ENCODE measurements around the gene SPATA3. TPM values are rescaled to one million over a fixed set of nuclear protein-coding genes. Genes with fewer than 3 reads are reported as not detected.

The SPATA3 gene
- total RNA-seq, 1 experiment from 2014 or later, result not detected

DNA sequence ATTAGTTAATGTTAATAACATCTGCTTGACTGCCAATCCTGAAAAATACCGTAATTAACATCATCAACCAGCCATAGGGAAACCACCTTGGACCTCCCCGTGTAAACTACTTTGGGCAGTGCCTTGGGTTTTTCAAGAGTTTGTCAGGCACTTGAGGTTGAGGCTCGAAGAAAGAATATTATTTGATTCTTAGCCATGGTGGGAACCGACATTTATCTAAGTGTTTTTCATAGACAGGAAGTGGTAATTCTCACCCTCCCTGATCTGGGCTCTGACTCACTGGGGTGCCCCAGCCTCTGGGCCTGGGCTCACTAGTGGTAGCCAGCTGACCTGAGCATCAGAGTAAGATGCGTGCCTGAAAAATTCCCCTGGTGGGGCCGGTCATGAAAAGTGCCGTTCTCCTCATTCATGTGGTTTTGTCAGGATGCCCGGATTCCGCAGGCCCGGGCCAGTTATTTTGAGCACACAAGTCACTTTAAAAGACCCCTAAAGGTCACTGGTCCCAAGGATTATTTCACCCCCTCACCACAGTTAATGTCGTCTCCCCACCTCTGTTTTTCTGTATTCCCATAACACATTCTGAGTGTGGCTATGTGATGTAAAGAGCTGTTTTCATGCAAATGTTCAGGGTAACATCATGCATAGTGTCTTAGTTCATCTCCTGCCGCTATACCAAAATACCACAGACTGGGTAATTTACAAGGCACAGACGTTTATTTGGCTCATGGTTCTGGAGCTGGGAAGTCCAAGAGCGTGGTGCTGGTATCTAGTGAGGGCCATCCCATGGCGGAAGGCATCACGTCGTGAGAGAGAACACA, 21.6 kb upstream of the SPATA3 start:
- no peaks in the 10 kb centered on the region for H4K20me1 ChIP-seq (ENCODE audit: insufficient read depth, low read depth, low read length)
- 0 out of 2 replicates have a peak overlapping the region, but pooled peaks have one; percentile 33 for H3K4me3 ChIP-seq (ENCODE audit: low read length)
- H3K4me1 ChIP-seq (ENCODE audit: low read length), result peaks cover 28% of the 10 kb centered on the region
- peak overlapping the region; percentile 48 for H3K4me2 ChIP-seq (ENCODE audit: low read depth, low read length, poor library complexity, severe bottlenecking)
- H3K27me3 ChIP-seq (ENCODE audit: low read length), result no peaks in the 10 kb centered on the region
- peak overlapping the region; percentile 94 for H2AFZ ChIP-seq (ENCODE audit: low read length)
- DNase-seq, result peak; percentile 58
- no peaks in the 10 kb centered on the region for H3K9me3 ChIP-seq (ENCODE audit: low read length)
- H3K79me2 ChIP-seq (ENCODE audit: low read length), result no peaks in the 10 kb centered on the region
- no peak overlapping the region for H3K27ac ChIP-seq (ENCODE audit: low read length)
- no peaks in the 10 kb centered on the region for H3K9me2 ChIP-seq (replicated peaks; ENCODE audit: insufficient read depth, low read length)
- no peaks in the 10 kb centered on the region for H3K36me3 ChIP-seq (ENCODE audit: insufficient read depth, low read length)
- 0 out of 2 replicates have a peak overlapping the region, but pooled peaks have one; percentile 38 for H3K9ac ChIP-seq (ENCODE audit: low read length)

DNA sequence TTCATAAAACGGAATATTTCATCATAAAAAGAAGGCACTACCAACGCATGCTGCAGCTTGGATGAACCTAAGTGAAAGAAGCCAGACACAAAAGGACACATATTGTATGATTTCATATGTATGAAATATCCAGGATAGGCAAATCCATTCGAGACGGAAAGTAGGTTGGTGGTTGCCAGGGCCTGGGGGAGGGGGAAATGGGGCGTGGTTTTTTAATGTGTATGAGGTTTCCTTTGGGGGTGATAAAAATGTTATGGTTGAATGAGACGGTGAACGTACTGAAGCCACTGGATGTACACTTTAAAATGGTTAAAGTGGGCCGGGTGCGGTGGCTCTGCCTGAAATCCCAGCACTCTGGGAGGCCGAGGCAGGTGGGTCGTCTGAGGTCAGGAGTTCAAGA, 20.0 kb upstream of the SPATA3 start:
- no peak for DNase-seq
- Histone ChIP-seq H2AFZ (ENCODE audit: low read length) (no peak overlapping the region), H3K27ac (ENCODE audit: low read length) (no peak overlapping the region), H3K4me3 (ENCODE audit: low read length) (no peak overlapping the region), H3K27me3 (ENCODE audit: low read length) (no peaks in the 10 kb centered on the region), H3K79me2 (ENCODE audit: low read length) (no peaks in the 10 kb centered on the region), H3K4me2 (ENCODE audit: low read depth, low read length, poor library complexity, severe bottlenecking) (no peak overlapping the region), H4K20me1 (ENCODE audit: insufficient read depth, low read depth, low read length) (no peaks in the 10 kb centered on the region), H3K4me1 (ENCODE audit: low read length) (peaks cover 22% of the 10 kb centered on the region), H3K9me3 (ENCODE audit: low read length) (no peaks in the 10 kb centered on the region), H3K36me3 (ENCODE audit: insufficient read depth, low read length) (no peaks in the 10 kb centered on the region), H3K9ac (ENCODE audit: low read length) (no peak overlapping the region), H3K9me2 (replicated peaks; ENCODE audit: insufficient read depth, low read length) (no peaks in the 10 kb centered on the region)

GRCh38 chr2:230976671-230977171, 19.2 kb upstream of the SPATA3 start:
- Histone ChIP-seq H3K79me2 (ENCODE audit: low read length) (no peaks in the 10 kb centered on the region), H3K27ac (ENCODE audit: low read length) (no peak overlapping the region), H3K27me3 (ENCODE audit: low read length) (no peaks in the 10 kb centered on the region), H3K4me1 (ENCODE audit: low read length) (peaks cover 22% of the 10 kb centered on the region), H2AFZ (ENCODE audit: low read length) (no peak overlapping the region), H3K4me2 (ENCODE audit: low read depth, low read length, poor library complexity, severe bottlenecking) (no peak overlapping the region), H3K9ac (ENCODE audit: low read length) (no peak overlapping the region), H3K9me2 (replicated peaks; ENCODE audit: insufficient read depth, low read length) (no peaks in the 10 kb centered on the region), H3K4me3 (ENCODE audit: low read length) (no peak overlapping the region), H3K9me3 (ENCODE audit: low read length) (no peaks in the 10 kb centered on the region), H4K20me1 (ENCODE audit: insufficient read depth, low read depth, low read length) (no peaks in the 10 kb centered on the region), H3K36me3 (ENCODE audit: insufficient read depth, low read length) (no peaks in the 10 kb centered on the region)
- no peak for DNase-seq

- peaks cover 11% of the 10 kb centered on the region for H3K4me1 ChIP-seq (ENCODE audit: low read length)
- H3K9me2 ChIP-seq (replicated peaks; ENCODE audit: insufficient read depth, low read length), result no peaks in the 10 kb centered on the region
- H3K27me3 ChIP-seq (ENCODE audit: low read length), result no peaks in the 10 kb centered on the region
- H3K79me2 ChIP-seq (ENCODE audit: low read length), result no peaks in the 10 kb centered on the region
- no peak overlapping the region for H3K27ac ChIP-seq (ENCODE audit: low read length)
- H3K4me2 ChIP-seq (ENCODE audit: low read depth, low read length, poor library complexity, severe bottlenecking), result no peak overlapping the region
- no peaks in the 10 kb centered on the region for H3K9me3 ChIP-seq (ENCODE audit: low read length)
- DNase-seq, result no peak
- H3K4me3 ChIP-seq (ENCODE audit: low read length), result no peak overlapping the region
- H4K20me1 ChIP-seq (ENCODE audit: insufficient read depth, low read depth, low read length), result no peaks in the 10 kb centered on the region
- H2AFZ ChIP-seq (ENCODE audit: low read length), result no peak overlapping the region
- no peak overlapping the region for H3K9ac ChIP-seq (ENCODE audit: low read length)
- no peaks in the 10 kb centered on the region for H3K36me3 ChIP-seq (ENCODE audit: insufficient read depth, low read length)
Observed at GRCh38 chr2:230980468-230980867, 15.5 kb upstream of the SPATA3 start.

DNA sequence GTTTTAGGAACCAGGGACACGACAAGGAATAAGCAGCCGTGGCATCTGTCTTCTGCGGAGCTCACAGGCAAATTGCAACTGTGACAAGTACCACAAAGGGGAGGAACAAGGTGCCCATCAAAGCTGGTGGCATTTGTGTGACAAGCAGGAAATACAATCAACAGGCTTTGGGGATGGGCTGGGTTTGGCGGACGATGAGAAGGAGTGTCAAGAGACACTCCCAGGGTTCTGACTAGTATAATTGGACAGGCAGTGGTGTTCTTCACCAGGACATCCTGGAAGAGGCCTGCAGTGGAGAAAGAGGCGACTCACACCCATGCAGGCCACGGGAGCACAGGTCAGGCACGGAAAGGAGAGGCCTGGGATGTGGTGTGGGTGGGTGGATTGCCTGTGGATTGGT, 14.2 kb upstream of the SPATA3 start:
- Histone ChIP-seq H3K9me2 (replicated peaks; ENCODE audit: insufficient read depth, low read length) (no peaks in the 10 kb centered on the region), H3K4me2 (ENCODE audit: low read depth, low read length, poor library complexity, severe bottlenecking) (no peak overlapping the region), H3K4me3 (ENCODE audit: low read length) (no peak overlapping the region), H3K9me3 (ENCODE audit: low read length) (no peaks in the 10 kb centered on the region), H2AFZ (ENCODE audit: low read length) (no peak overlapping the region), H4K20me1 (ENCODE audit: insufficient read depth, low read depth, low read length) (no peaks in the 10 kb centered on the region), H3K9ac (ENCODE audit: low read length) (no peak overlapping the region), H3K27me3 (ENCODE audit: low read length) (no peaks in the 10 kb centered on the region), H3K79me2 (ENCODE audit: low read length) (no peaks in the 10 kb centered on the region), H3K27ac (ENCODE audit: low read length) (no peak overlapping the region), H3K36me3 (ENCODE audit: insufficient read depth, low read length) (no peaks in the 10 kb centered on the region), H3K4me1 (ENCODE audit: low read length) (peaks cover 17% of the 10 kb centered on the region)
- DNase-seq, result no peak

DNA sequence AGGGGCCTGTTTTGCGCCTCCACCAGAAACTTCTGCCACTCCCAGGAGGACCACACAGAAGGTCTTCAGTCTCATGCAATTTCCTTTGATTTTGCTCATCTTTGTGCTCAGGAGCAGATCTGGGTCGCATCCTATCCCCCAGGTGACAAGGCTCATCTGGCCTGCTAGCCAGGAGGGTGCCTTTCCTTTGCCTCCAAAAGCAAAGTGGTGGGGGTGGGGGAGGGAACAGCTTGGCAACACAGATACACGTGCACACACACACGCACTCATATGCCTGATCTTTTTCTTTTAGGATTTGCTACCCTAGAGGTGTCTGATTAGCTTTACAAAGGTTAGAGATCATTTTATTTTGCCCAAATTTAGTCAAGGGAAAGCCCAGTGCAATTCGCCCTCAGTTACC, 13.8 kb upstream of the SPATA3 start:
- H3K4me3 ChIP-seq (ENCODE audit: low read length), result no peak overlapping the region
- no peak overlapping the region for H3K27ac ChIP-seq (ENCODE audit: low read length)
- H3K9ac ChIP-seq (ENCODE audit: low read length), result no peak overlapping the region
- no peaks in the 10 kb centered on the region for H3K9me3 ChIP-seq (ENCODE audit: low read length)
- no peak overlapping the region for H3K4me2 ChIP-seq (ENCODE audit: low read depth, low read length, poor library complexity, severe bottlenecking)
- no peak overlapping the region for H2AFZ ChIP-seq (ENCODE audit: low read length)
- DNase-seq, result no peak
- no peaks in the 10 kb centered on the region for H4K20me1 ChIP-seq (ENCODE audit: insufficient read depth, low read depth, low read length)
- no peaks in the 10 kb centered on the region for H3K27me3 ChIP-seq (ENCODE audit: low read length)
- no peaks in the 10 kb centered on the region for H3K79me2 ChIP-seq (ENCODE audit: low read length)
- no peaks in the 10 kb centered on the region for H3K36me3 ChIP-seq (ENCODE audit: insufficient read depth, low read length)
- no peaks in the 10 kb centered on the region for H3K9me2 ChIP-seq (replicated peaks; ENCODE audit: insufficient read depth, low read length)
- H3K4me1 ChIP-seq (ENCODE audit: low read length), result peaks cover 21% of the 10 kb centered on the region

GRCh38 chr2:230982528-230982927, 13.4 kb upstream of the SPATA3 start:
- Histone ChIP-seq H3K36me3 (ENCODE audit: insufficient read depth, low read length) (no peaks in the 10 kb centered on the region), H3K27me3 (ENCODE audit: low read length) (no peaks in the 10 kb centered on the region), H3K4me2 (ENCODE audit: low read depth, low read length, poor library complexity, severe bottlenecking) (no peak overlapping the region), H3K79me2 (ENCODE audit: low read length) (no peaks in the 10 kb centered on the region), H2AFZ (ENCODE audit: low read length) (no peak overlapping the region), H3K4me3 (ENCODE audit: low read length) (no peak overlapping the region), H3K27ac (ENCODE audit: low read length) (no peak overlapping the region), H3K9me3 (ENCODE audit: low read length) (no peaks in the 10 kb centered on the region), H3K4me1 (ENCODE audit: low read length) (peaks cover 21% of the 10 kb centered on the region), H3K9ac (ENCODE audit: low read length) (no peak overlapping the region), H4K20me1 (ENCODE audit: insufficient read depth, low read depth, low read length) (no peaks in the 10 kb centered on the region), H3K9me2 (replicated peaks; ENCODE audit: insufficient read depth, low read length) (no peaks in the 10 kb centered on the region)
- no peak for DNase-seq

DNA sequence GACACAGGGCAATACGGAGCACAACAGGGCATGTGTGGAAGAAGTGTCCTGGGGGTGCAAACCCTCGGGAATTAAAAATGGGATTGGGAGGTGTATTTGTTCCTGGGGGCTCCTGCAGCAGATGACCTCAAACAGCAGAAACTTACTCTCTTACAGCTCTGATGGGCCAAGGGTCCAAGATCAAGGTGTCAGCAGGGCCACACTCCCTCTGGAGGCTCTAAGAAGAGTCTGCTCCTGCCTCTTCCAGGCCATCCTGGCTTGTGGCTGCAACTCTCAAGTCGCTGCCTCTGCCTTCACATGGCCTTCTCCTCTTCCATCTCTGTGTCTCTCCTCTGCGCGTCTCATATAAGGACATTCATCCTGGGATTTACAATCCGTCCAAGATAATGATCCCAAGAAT, 12.4 kb upstream of the SPATA3 start:
- Histone ChIP-seq H3K4me3 (ENCODE audit: low read length) (no peak overlapping the region), H2AFZ (ENCODE audit: low read length) (no peak overlapping the region), H3K27ac (ENCODE audit: low read length) (no peak overlapping the region), H3K9me3 (ENCODE audit: low read length) (no peaks in the 10 kb centered on the region), H3K9me2 (replicated peaks; ENCODE audit: insufficient read depth, low read length) (no peaks in the 10 kb centered on the region), H4K20me1 (ENCODE audit: insufficient read depth, low read depth, low read length) (no peaks in the 10 kb centered on the region), H3K36me3 (ENCODE audit: insufficient read depth, low read length) (no peaks in the 10 kb centered on the region), H3K4me1 (ENCODE audit: low read length) (peaks cover 17% of the 10 kb centered on the region), H3K4me2 (ENCODE audit: low read depth, low read length, poor library complexity, severe bottlenecking) (no peak overlapping the region), H3K27me3 (ENCODE audit: low read length) (no peaks in the 10 kb centered on the region), H3K79me2 (ENCODE audit: low read length) (no peaks in the 10 kb centered on the region), H3K9ac (ENCODE audit: low read length) (no peak overlapping the region)
- DNase-seq, result no peak

All from Karpas-422 (cell line).